K562 (cell line): ENCODE data around the gene SNAPC2.
A peak's percentile ranks its signal among the peaks of the same experiment; 100 is the strongest.

Experiments used
- BHLHE40 ChIP-seq: IDR thresholded peaks from 2 replicates; pipeline ENCODE4 v1.6.1; 2011; ENCODE audit warnings: low read length, improper control_type of control experiment
- JUNB ChIP-seq: fragments of 450-650 bp; formaldehyde crosslinking; conservative IDR thresholded peaks from 2 replicates; pipeline ENCODE4 v1.4.0; 2020; ENCODE audit warnings: mild to moderate bottlenecking
- NR1H2 ChIP-seq: sonication (generic); formaldehyde crosslinking; IDR thresholded peaks from 2 replicates; pipeline ENCODE4 v1.4.0; 2020; ENCODE audit warnings: mild to moderate bottlenecking, missing genetic modification reagents
- POLR2AphosphoS5 ChIP-seq: IDR thresholded peaks from 2 replicates; pipeline ENCODE4 v1.6.1; 2011; ENCODE audit warnings: mild to moderate bottlenecking, low read depth, low read length, moderate library complexity; ENCODE audit not compliant: control insufficient read depth, insufficient read depth
- RBFOX2 ChIP-seq: fragments of 200-400 bp; formaldehyde crosslinking; IDR thresholded peaks from 2 replicates; pipeline ENCODE4 v1.6.1; 2017; ENCODE audit warnings: low read depth, mild to moderate bottlenecking, low read length, moderate library complexity
- ZNF232 ChIP-seq: sonication (generic); formaldehyde crosslinking; IDR thresholded peaks from 2 replicates; pipeline ENCODE4 v1.8.0; 2022; ENCODE audit warnings: mild to moderate bottlenecking, missing genetic modification reagents
- ZNF253 ChIP-seq: fragments of 250-450 bp; sonication (Bioruptor Pico); conservative IDR thresholded peaks from 2 replicates; pipeline ENCODE4 v1.6.1; 2021; ENCODE audit warnings: mild to moderate bottlenecking
- TF ChIP-seq, protein P1 (sequence below), 3 experiments: IDR thresholded peaks in 2 of 3; conservative IDR thresholded peaks in 1 of 3; 2 replicates each; pipeline ENCODE4 v1.5.1; 2011 to 2012; ENCODE audit warnings: low read length in 3 of 3, mild to moderate bottlenecking in 3 of 3, control low read depth in 2 of 3, improper control_type of control experiment in 1 of 3, inconsistent platforms in 1 of 3, low read depth in 1 of 3, mixed read lengths in 1 of 3, moderate library complexity in 1 of 3; ENCODE audit not compliant: insufficient read depth in 2 of 3
- TF ChIP-seq, protein P2 (sequence below): sonication (generic); formaldehyde crosslinking; IDR thresholded peaks from 2 replicates; pipeline ENCODE4 v1.8.0; 2022; ENCODE audit warnings: missing genetic modification reagents, mild to moderate bottlenecking, borderline replicate concordance
- TF ChIP-seq, protein P3 (sequence below): sonication (generic); formaldehyde crosslinking; IDR thresholded peaks from 2 replicates; pipeline ENCODE4 v1.8.0; 2022; ENCODE audit warnings: mild to moderate bottlenecking, missing genetic modification reagents

DNA sequence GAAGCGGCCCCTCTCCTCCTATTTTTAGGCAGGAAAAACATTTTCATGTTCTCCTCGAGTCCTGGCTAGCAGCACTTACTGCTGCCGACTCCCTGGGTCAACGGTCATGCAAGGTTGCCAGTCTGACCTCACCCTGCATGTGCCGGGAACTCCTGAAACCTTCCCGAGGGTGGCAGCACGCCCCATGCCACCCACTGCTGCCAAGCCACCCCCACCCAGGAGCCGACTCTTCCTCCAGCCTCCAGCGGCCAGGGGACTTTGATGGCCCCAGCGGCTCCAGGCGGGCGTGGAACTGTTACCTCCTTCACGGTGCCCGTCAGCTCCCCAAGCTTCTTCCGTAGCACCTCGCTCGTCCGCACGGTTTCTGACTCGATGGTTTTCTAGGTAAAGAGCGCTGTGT is 14.6 kb downstream of the SNAPC2 start:
- TF ChIP-seq, protein P1, sequence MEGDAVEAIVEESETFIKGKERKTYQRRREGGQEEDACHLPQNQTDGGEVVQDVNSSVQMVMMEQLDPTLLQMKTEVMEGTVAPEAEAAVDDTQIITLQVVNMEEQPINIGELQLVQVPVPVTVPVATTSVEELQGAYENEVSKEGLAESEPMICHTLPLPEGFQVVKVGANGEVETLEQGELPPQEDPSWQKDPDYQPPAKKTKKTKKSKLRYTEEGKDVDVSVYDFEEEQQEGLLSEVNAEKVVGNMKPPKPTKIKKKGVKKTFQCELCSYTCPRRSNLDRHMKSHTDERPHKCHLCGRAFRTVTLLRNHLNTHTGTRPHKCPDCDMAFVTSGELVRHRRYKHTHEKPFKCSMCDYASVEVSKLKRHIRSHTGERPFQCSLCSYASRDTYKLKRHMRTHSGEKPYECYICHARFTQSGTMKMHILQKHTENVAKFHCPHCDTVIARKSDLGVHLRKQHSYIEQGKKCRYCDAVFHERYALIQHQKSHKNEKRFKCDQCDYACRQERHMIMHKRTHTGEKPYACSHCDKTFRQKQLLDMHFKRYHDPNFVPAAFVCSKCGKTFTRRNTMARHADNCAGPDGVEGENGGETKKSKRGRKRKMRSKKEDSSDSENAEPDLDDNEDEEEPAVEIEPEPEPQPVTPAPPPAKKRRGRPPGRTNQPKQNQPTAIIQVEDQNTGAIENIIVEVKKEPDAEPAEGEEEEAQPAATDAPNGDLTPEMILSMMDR (IDR thresholded peaks at IDR 0.05 in 2 of 3, conservative IDR thresholded peaks at IDR 0.05 in 1 of 3; ENCODE audit: insufficient read depth in 2 of 3, low read depth in 1 of 3, low read length in 3 of 3): no peak
- no peak for TF ChIP-seq ZNF253 (CRISPR knock-in tag)
- no peak for TF ChIP-seq ZNF232 (CRISPR knock-in tag)
- TF ChIP-seq NR1H2 (CRISPR knock-in tag): no peak
- TF ChIP-seq, protein P2, sequence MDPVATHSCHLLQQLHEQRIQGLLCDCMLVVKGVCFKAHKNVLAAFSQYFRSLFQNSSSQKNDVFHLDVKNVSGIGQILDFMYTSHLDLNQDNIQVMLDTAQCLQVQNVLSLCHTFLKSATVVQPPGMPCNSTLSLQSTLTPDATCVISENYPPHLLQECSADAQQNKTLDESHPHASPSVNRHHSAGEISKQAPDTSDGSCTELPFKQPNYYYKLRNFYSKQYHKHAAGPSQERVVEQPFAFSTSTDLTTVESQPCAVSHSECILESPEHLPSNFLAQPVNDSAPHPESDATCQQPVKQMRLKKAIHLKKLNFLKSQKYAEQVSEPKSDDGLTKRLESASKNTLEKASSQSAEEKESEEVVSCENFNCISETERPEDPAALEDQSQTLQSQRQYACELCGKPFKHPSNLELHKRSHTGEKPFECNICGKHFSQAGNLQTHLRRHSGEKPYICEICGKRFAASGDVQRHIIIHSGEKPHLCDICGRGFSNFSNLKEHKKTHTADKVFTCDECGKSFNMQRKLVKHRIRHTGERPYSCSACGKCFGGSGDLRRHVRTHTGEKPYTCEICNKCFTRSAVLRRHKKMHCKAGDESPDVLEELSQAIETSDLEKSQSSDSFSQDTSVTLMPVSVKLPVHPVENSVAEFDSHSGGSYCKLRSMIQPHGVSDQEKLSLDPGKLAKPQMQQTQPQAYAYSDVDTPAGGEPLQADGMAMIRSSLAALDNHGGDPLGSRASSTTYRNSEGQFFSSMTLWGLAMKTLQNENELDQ (CRISPR knock-in tag): no peak
- TF ChIP-seq JUNB (CRISPR knock-in tag): no peak
- TF ChIP-seq RBFOX2: peak; percentile 43
- no peak for TF ChIP-seq BHLHE40
- TF ChIP-seq POLR2AphosphoS5: no peak
- TF ChIP-seq, protein P3, sequence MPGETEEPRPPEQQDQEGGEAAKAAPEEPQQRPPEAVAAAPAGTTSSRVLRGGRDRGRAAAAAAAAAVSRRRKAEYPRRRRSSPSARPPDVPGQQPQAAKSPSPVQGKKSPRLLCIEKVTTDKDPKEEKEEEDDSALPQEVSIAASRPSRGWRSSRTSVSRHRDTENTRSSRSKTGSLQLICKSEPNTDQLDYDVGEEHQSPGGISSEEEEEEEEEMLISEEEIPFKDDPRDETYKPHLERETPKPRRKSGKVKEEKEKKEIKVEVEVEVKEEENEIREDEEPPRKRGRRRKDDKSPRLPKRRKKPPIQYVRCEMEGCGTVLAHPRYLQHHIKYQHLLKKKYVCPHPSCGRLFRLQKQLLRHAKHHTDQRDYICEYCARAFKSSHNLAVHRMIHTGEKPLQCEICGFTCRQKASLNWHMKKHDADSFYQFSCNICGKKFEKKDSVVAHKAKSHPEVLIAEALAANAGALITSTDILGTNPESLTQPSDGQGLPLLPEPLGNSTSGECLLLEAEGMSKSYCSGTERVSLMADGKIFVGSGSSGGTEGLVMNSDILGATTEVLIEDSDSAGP: no peak
